Measurements from ENCODE around the gene CEP19.
"Not testable (repeated sequence)": the region's sequence is repeated elsewhere in the genome, so short reads cannot be mapped to it uniquely, and the experiment has no call there.

Gene CEP19

DNA sequence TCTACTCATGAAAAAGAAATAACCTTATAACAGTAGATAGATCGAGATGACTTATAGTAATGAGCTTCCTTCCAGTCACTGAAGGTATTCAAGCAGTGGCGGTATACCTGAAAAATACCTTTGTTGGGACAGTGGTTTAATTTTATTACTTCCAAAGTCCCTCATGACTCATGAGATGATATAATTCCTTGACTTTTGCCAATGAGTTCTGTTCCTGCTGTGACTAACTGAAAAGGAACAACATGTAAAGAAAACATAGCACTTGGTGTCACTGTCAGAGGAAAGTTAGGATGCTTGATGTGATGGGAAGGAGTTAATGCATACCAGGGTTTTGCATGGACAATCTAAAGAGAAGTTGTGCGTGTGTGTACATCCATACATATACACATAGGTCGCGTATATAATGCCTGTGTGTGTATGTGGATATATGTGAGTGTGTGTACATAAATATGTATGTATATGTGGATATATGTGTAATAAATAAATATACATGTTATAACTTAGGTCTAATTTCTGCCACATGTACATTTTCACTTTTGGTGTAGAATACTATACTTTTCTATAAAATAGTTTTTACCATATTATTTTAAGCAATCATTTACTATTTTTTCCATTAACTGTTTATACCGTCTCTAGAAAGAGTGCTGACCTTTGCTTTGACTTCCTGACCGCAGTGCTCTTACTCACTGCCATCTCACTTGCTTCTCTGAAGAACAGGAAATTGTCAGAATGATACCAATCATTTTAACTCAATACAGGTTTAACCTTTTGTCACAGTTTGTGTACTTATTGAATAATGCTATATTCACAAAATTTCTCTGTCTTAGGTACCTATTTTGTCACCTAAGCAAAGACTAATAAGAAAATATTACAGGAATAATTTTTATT lies 15.0 kb upstream of the CEP19 start:
- DNase-seq (ENCODE audit: low read depth) = peak; percentile 16
- H3K4me3 ChIP-seq (ENCODE audit: low read depth, low read length) = no peak overlapping the region
- no peak for TF ChIP-seq CTCF (IDR thresholded peaks at IDR 0.05; ENCODE audit: insufficient read depth, low read depth, low read length, missing control alignments)

DNA sequence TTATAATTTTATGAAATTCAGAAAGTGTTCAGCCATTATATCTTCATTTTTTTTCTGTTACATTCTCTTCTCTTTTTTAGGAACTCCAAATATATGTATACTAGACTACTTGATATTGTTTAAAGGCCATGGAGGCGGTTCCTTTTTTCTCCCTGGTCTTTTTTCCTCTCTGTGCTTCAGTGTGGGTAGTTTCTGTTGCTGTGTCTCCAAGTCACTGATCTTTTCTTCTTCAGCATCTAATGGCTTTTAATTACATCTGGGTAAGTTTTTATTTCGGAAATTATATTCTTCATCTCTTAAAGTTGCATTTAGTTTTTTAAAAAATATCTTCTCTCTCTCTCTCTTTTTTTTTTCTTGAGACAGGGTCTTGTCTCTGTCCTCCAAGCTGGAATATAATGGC lies 9.0 kb upstream of the CEP19 start:
- no peak for TF ChIP-seq CTCF (IDR thresholded peaks at IDR 0.05; ENCODE audit: insufficient read depth, low read depth, low read length, missing control alignments)
- no peak for DNase-seq (ENCODE audit: low read depth)
- H3K4me3 ChIP-seq (ENCODE audit: low read depth, low read length) = no peak overlapping the region

GRCh38 chr3:196717162-196717561 lies 5.1 kb upstream of the CEP19 start:
- not testable (repeated sequence) for H3K4me3 ChIP-seq (ENCODE audit: low read depth, low read length); DNase-seq (ENCODE audit: low read depth)

- no peak for TF ChIP-seq CTCF (IDR thresholded peaks at IDR 0.05; ENCODE audit: insufficient read depth, low read depth, low read length, missing control alignments)
- DNase-seq (ENCODE audit: low read depth) = peak; percentile 55
- H3K4me3 ChIP-seq (ENCODE audit: low read depth, low read length) = peak overlapping the region; percentile 84
Observed at GRCh38 chr3:196712514-196713413, 714 bp upstream of the CEP19 start.

- H3K4me3 ChIP-seq (ENCODE audit: low read depth, low read length) = no peak overlapping the region
- no peak for TF ChIP-seq CTCF (IDR thresholded peaks at IDR 0.05; ENCODE audit: insufficient read depth, low read depth, low read length, missing control alignments)
- no peak for DNase-seq (ENCODE audit: low read depth)
Observed at GRCh38 chr3:196708467-196708866, 3.6 kb downstream of the CEP19 start.

DNA sequence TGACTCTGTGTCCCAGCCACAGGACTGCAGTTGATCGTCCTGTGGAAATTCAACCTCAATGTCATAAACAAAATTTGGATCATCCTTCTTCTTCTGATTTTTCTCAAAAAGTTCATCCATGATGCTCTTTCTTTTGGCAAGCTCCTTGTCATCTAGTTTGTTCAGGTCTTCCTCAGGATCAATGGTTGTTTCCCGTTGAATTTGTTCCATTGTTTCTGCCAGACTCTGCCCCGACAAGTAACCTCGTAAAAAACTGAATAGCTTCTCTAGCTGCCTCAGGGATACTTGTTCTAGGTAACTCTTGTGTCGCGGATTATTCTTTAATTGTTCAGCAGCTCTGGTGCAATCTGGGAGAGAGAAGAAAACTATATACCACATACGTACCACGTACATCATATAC lies 4.5 kb downstream of the CEP19 start:
- no peak for DNase-seq (ENCODE audit: low read depth)
- no peak overlapping the region for H3K4me3 ChIP-seq (ENCODE audit: low read depth, low read length)
- no peak for TF ChIP-seq CTCF (IDR thresholded peaks at IDR 0.05; ENCODE audit: insufficient read depth, low read depth, low read length, missing control alignments)

GRCh38 chr3:196706731-196707130 lies 5.3 kb downstream of the CEP19 start:
- DNase-seq (ENCODE audit: low read depth) = no peak
- no peak for TF ChIP-seq CTCF (IDR thresholded peaks at IDR 0.05; ENCODE audit: insufficient read depth, low read depth, low read length, missing control alignments)
- H3K4me3 ChIP-seq (ENCODE audit: low read depth, low read length) = no peak overlapping the region

Measured in GM12865 (cell line).